ENCODE results near the gene DYNC2I2.
"Not testable (repeated sequence)": the region's sequence is repeated elsewhere in the genome, so short reads cannot be mapped to it uniquely, and the experiment has no call there.

DYNC2I2 gene

DNA sequence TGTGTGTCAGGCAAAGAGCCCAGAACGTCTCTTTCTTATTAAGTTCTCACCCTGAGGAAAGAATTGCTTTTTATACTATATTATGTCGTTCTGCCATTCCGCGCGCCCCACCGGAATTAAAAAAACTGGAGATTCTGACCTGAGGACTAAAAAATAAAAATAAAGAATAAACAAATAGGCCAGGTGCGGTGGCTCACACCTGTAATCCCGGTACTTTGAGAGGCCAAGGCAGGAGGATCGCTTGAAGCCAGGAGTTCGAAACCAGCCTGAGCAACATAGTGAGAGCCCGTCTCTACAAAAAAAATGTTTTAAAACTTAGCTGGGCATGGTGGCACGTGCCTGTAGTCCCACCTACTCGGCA is 677 bp upstream of the DYNC2I2 start:
- Histone ChIP-seq H3K4me3 (ENCODE audit: low read depth in 1 of 2, low read length in 1 of 2) (peak overlapping the region; percentile 93 to 97), H3K27me3 (no peaks in the 10 kb centered on the region), H3K9me3 (no peaks in the 10 kb centered on the region), H3K27ac (peak overlapping the region; percentile 98), H3K36me3 (no peaks in the 10 kb centered on the region), H3K4me1 (ENCODE audit: control insufficient read depth in 1 of 2, insufficient read depth in 1 of 2, low read depth in 1 of 2, low read length in 1 of 2) (peaks cover 12 to 14% of the 10 kb centered on the region in 2 experiments)
- TF ChIP-seq, protein P1, sequence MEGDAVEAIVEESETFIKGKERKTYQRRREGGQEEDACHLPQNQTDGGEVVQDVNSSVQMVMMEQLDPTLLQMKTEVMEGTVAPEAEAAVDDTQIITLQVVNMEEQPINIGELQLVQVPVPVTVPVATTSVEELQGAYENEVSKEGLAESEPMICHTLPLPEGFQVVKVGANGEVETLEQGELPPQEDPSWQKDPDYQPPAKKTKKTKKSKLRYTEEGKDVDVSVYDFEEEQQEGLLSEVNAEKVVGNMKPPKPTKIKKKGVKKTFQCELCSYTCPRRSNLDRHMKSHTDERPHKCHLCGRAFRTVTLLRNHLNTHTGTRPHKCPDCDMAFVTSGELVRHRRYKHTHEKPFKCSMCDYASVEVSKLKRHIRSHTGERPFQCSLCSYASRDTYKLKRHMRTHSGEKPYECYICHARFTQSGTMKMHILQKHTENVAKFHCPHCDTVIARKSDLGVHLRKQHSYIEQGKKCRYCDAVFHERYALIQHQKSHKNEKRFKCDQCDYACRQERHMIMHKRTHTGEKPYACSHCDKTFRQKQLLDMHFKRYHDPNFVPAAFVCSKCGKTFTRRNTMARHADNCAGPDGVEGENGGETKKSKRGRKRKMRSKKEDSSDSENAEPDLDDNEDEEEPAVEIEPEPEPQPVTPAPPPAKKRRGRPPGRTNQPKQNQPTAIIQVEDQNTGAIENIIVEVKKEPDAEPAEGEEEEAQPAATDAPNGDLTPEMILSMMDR (IDR thresholded peaks at IDR 0.05), result no peak

DNA sequence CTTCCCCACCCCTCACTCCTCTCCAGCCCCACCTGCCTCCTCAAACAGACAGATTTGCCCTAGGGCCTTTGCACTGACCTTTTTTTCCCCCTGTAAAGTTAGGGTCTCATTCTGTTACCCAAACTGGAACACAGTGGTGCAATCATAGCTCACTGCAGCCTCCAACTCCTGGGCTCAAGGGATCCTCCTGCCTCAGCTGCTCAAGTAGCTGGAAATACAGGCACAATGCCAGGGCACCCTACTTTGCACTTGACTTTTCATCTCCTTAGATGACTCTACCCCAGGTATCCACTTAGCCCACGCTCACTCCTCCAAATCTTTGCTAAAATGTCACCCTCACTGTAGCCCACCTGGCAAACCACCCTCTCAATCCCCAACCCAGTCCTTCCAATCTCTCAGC is 2.2 kb downstream of the DYNC2I2 start:
- H3K4me1 ChIP-seq (ENCODE audit: control insufficient read depth in 1 of 2, insufficient read depth in 1 of 2, low read depth in 1 of 2, low read length in 1 of 2), result peaks cover 12 to 14% of the 10 kb centered on the region in 2 experiments
- no peaks in the 10 kb centered on the region for H3K27me3 ChIP-seq
- TF ChIP-seq, protein P1 (IDR thresholded peaks at IDR 0.05), result no peak
- no peaks in the 10 kb centered on the region for H3K36me3 ChIP-seq
- H3K27ac ChIP-seq, result no peak overlapping the region
- H3K9me3 ChIP-seq, result no peaks in the 10 kb centered on the region
- no peak overlapping the region for H3K4me3 ChIP-seq (ENCODE audit: low read depth in 1 of 2, low read length in 1 of 2)

DNA sequence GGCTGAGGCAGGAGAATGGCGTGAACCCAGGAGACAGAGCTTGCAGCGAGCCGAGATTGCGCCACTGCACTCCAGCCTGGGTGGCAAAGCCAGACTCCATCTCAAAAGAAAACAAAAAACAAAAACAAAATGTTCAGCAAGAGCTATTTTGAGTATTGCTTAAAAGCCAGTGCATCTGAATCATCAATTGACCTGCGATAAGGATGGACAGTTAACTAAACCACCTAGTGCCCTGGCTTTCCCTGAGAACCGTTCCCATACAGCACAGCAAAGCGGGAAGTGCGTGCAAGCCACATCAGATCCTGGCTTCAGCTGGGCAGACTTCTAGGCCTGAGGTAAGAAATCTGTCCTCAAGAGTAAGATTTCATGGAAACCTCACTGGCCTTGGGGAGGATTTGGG is 2.7 kb downstream of the DYNC2I2 start:
- TF ChIP-seq, protein P1 (IDR thresholded peaks at IDR 0.05), result no peak
- Histone ChIP-seq H3K4me3 (ENCODE audit: low read depth in 1 of 2, low read length in 1 of 2) (no peak overlapping the region), H3K27ac (no peak overlapping the region), H3K36me3 (no peaks in the 10 kb centered on the region), H3K4me1 (ENCODE audit: control insufficient read depth in 1 of 2, insufficient read depth in 1 of 2, low read depth in 1 of 2, low read length in 1 of 2) (peaks cover 12 to 14% of the 10 kb centered on the region in 2 experiments), H3K9me3 (no peaks in the 10 kb centered on the region), H3K27me3 (no peaks in the 10 kb centered on the region)

DNA sequence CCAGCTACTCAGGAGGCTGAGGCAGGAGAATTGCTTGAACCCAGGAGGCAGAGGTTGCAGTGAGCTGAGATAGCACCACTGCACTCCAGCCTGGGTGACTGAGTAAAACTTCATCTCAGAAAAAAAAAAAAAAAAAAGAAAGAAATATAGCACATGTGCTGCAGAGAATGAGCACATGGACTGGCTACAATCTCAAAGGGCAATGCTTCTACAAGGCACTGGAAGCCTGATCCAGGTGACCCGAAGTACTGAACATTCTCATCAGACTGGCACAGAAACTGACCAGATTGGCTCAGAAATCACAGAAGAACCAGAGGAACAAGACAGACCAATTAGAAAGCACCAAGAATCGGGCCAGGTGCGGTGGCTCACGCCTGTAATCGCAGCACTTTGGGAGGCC is 4.8 kb downstream of the DYNC2I2 start:
- no peak overlapping the region for H3K27ac ChIP-seq
- H3K36me3 ChIP-seq, result no peaks in the 10 kb centered on the region
- no peaks in the 10 kb centered on the region for H3K9me3 ChIP-seq
- H3K4me3 ChIP-seq (ENCODE audit: low read depth in 1 of 2, low read length in 1 of 2), result no peak overlapping the region
- TF ChIP-seq, protein P1 (IDR thresholded peaks at IDR 0.05), result no peak
- H3K4me1 ChIP-seq (ENCODE audit: control insufficient read depth in 1 of 2, insufficient read depth in 1 of 2, low read depth in 1 of 2, low read length in 1 of 2), result peaks cover 5 to 6% of the 10 kb centered on the region in 2 experiments
- H3K27me3 ChIP-seq, result no peaks in the 10 kb centered on the region

DNA sequence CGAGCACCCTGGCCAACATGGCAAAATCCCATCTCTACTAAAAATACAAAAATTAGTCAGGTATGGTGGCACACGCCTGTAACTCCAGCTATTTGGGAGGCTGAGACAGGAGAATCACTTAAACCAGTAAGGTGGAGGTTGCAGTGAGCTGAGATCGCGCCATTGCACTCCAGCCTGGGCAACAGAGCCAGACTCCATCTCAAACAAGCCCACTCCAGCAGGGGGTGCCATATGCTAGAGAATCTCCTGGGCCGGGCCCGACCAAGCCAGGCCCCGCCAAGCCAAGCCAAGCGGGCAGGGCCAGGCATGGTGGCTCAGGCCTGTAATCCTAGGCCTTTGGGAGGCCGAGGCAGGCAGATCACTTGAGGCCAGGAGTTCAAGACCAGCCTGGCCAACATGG is 8.4 kb downstream of the DYNC2I2 start:
- H3K27me3 ChIP-seq; H3K9me3 ChIP-seq; H3K4me3 ChIP-seq (ENCODE audit: low read depth in 1 of 2, low read length in 1 of 2); H3K4me1 ChIP-seq (ENCODE audit: control insufficient read depth in 1 of 2, insufficient read depth in 1 of 2, low read depth in 1 of 2, low read length in 1 of 2); H3K36me3 ChIP-seq; H3K27ac ChIP-seq: not testable (repeated sequence)
- TF ChIP-seq, protein P1 (IDR thresholded peaks at IDR 0.05), result peak; percentile 43
